ENCODE measurements around the gene OBP2B.
"Not testable (repeated sequence)": the region's sequence is repeated elsewhere in the genome, so short reads cannot be mapped to it uniquely, and the experiment has no call there.

OBP2B gene

DNA sequence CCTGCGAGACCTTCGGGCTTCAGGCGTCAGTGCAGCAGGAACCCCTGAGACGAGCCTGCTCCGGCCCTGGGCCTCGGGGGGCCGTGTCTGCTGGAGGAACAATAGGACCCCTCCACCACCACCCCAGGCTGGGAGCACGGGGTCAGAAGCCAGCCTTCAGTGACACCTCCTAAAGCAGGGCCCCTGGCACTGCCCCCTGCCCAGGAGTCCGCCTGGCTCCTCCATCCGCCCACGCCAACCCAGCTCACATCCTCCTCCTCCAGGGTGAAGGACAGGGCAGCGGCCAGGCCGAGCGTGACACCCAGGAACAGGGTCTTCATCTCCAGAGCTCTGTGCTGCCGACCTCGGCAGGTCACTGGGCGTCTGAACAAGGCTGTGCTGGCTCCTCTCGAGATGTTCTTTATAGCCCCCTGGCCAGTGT lies at the start of gene OBP2B:
Gene OBP2B (minus strand): TSS at position 371 of the 421 bp plus-strand sequence. CDS start 51 bp downstream, at position 320.
- not testable (repeated sequence) for DNase-seq (ENCODE audit: low spot score); FAIRE-seq

DNA sequence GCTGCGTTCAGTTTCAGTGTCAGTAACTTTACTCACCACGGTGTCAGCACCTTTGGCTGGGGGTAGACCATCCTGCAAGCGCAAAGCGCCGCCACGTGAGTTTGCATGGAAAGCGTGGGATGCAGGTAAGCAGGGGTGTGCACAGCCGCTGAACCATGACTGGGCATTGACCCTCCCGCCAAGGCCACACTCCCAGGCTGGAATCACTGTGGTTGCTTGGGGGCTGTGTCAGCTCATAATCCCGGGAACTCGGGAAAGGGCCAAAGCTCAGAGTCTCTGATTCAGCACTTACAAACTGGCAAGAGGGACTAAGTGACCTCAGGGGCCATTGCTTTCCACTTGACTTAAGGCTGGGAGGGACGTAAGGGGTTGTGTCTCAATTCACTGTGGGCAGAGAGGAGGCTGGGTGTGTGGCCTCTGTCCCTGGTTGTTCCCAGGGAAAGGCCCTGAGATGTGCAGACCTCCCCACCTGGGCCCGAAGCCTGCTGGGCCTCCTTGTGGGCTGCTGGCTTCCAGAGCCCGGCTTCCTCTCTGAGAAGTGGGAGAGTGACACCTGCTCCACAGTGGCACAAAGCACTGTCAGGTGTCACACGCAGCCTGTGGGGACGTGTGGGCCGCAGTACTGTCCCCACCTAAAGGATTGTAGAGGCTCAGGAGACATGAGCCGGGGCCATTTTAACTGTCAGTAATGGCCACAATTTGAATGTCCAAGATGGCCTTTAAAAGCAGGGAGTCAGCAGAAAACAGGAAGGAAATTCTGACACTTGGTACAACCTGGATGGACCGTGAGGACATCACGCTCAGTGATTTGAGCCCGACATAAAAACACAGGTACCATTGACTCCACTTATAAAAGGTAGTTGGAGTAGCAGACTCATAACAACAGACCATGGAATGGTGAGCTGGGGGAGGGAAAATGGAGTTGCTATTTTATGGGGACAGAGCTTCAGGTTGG lies 49.3 kb upstream of the OBP2B start:
- peak; percentile 78 for DNase-seq (ENCODE audit: low spot score)
- peak; percentile 91 for FAIRE-seq

- FAIRE-seq = no peak
- no peak for DNase-seq (ENCODE audit: low spot score)
These were observed 48.5 kb upstream of the OBP2B start for GRCh38 chr9:133257465-133257956.

DNA sequence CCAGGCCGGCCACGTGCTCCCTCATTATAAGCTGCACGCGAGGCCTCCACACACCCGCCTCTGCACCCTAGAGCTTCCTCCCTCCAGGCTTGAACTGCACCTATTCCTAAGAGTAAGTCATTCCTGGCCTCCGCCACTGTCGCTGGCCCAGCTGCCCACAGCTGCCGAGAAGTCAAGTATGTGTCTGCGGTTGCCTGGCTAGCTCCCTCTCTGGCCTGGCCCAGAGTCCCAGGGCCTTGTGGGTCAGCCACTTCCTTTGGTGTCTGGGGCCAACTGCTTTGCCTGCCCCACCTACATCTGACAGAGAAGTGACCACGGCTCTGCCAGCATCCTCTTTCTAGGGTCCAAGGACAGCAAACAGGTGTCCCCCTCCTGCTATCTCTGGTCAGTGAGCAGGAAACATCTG lies 47.6 kb upstream of the OBP2B start:
- DNase-seq (ENCODE audit: low spot score) (no peak), FAIRE-seq (no peak)

DNA sequence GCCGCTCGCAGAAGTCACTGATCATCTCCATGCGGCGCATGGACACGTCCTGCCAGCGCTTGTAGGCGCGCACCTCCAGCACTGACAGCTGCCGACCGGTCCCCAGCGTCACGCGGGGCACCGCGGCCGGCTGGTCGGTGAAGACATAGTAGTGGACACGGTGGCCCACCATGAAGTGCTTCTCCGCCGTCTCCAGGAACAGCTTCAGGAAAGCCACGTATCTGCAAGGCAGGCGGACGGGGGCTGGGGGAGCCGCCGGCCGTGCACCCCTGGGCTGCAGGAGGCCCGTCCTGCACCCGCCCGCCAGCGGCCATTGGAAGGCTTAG lies 47.0 kb upstream of the OBP2B start:
- DNase-seq (ENCODE audit: low spot score) (no peak), FAIRE-seq (no peak)

DNA sequence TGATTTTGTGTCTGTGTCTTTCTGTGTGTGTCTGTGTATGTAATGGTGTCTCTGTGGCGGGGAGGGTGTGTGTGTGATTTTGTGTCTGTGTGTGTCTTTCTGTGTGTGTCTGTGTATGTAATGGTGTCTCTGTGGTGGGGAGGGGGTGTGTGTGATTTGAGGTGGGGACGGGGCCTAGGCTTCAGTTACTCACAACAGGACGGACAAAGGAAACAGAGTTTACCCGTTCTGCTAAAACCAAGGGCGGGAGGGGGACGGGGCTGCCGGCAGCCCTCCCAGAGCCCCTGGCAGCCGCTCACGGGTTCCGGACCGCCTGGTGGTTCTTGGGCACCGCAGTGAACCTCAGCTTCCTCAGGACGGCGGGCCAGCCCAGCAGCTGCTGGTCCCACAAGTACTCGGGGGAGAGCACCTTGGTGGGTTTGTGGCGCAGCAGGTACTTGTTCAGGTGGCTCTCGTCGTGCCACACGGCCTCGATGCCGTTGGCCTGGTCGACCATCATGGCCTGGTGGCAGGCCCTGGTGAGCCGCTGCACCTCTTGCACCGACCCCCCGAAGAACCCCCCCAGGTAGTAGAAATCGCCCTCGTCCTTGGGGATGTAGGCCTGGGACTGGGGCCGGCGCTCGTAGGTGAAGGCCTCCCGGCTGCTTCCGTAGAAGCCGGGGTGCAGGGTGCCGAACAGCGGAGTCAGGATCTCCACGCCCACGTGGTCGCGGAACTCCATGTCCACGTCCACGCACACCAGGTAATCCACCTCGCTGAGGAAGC lies 46.5 kb upstream of the OBP2B start:
- FAIRE-seq (no peak), DNase-seq (ENCODE audit: low spot score) (no peak)

GRCh38 chr9:133254471-133254870 lies 45.4 kb upstream of the OBP2B start:
- DNase-seq (ENCODE audit: low spot score) (no peak), FAIRE-seq (no peak)

GRCh38 chr9:133253268-133253667 lies 44.2 kb upstream of the OBP2B start:
- DNase-seq (ENCODE audit: low spot score) (no peak), FAIRE-seq (no peak)

GRCh38 chr9:133252301-133253020 lies 43.4 kb upstream of the OBP2B start:
- DNase-seq (ENCODE audit: low spot score) (no peak), FAIRE-seq (no peak)

DNA sequence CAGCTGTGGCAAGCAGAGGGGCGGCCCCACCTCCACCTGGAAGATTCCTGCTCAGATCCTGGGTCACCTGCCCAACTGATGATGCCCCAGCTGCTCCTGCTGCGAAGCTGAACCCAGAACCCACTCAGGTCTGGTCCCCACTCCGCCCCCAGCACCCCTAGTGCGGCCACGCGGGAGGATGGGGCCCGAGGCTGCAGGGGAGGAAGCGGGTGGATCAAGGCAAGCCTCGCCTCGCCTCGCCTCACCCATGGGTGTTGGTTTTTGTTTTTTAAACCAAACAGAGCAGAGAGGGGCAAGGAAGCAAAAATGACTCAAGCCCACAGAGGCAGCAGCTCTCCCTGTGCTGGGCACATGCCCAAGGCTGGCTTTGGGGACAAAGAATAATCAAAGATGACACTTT lies 42.7 kb upstream of the OBP2B start:
- FAIRE-seq (no peak), DNase-seq (ENCODE audit: low spot score) (no peak)

DNA sequence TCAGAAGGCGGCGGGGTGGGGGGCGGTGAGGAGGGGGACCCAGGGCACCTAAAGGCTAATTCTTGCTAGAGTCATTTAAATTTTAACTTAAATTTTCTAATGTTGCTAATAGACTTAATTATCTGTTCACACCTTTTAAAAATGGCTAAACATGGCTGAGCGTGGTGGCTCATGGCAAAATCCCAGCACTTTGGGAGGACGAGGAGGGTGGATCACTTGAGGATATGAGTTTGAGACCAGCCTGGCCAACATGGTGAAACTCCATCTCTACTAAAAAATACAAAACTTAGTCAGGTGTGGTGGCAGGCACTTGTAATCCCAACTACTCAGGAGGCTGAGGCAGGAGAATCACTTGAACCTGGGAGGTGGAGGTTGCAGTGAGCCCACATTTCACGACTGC lies 42.2 kb upstream of the OBP2B start:
- not testable (repeated sequence) for DNase-seq (ENCODE audit: low spot score); FAIRE-seq

DNA sequence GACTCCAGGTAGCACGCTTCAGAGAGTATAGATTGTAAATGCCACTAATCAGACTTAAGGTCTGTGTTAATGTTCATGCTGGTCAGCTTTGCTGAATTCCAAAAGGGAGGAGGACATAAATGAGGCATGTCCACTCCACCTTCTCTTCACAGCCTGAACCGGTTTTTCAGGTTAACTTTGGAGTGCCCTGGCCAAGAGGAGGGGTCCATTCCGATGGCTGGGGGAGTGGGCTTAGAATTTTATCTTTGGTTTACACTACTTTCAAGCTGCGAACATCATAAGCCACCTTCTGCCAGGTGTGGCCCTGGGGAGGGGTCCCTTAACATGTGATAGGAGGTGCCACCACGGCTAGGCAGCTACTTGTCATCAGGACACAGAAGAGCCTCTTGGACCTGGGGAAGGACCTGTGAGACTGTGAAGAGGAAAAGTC lies 41.7 kb upstream of the OBP2B start:
- no peak for FAIRE-seq
- no peak for DNase-seq (ENCODE audit: low spot score)

GRCh38 chr9:133249337-133249736 lies 40.3 kb upstream of the OBP2B start:
- FAIRE-seq (no peak), DNase-seq (ENCODE audit: low spot score) (no peak)

DNA sequence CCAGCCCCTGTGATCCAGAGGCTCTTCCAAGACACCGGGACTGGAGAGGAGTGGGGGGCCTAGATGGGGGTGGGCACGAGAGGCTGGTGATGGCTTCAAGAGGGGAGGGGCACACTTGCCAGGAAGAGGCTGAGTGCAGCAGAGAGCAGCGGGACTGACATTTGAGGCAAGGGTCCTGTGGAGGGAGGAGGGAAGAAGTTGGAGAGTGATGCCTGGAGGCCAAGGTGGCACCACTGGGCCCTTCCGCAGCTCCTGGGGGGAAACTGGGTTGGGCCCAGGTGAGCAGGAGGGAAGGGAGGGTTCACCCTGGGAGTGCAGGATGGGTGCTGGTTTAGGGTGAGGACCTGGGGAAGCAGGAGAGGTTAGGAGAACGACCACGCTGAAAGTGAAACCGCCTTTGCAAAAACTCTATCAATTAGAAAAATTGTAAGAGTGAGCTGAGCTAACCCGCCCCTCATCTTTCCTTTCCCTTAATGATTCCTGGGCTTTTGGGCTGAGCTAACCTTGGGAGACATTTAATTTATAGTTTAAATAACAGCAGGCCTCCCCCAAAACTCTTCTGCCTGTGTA lies 39.8 kb upstream of the OBP2B start:
- no peak for FAIRE-seq

GRCh38 chr9:133247632-133248031 lies 38.6 kb upstream of the OBP2B start:
- FAIRE-seq (no peak), DNase-seq (ENCODE audit: low spot score) (no peak)

More for the DNA sequence above, 39.8 kb upstream of the OBP2B start:
- DNase-seq (ENCODE audit: low spot score) = no peak

- FAIRE-seq (no peak), DNase-seq (ENCODE audit: low spot score) (no peak)
These were observed 37.9 kb upstream of the OBP2B start for GRCh38 chr9:133246991-133247390.

- no peak for DNase-seq (ENCODE audit: low spot score)
- no peak for FAIRE-seq
These were observed 37.5 kb upstream of the OBP2B start for GRCh38 chr9:133246562-133246961.

- no peak for FAIRE-seq
- no peak for DNase-seq (ENCODE audit: low spot score)
These were observed 33.9 kb upstream of the OBP2B start for GRCh38 chr9:133242991-133243390.

GRCh38 chr9:133242241-133242640 lies 33.2 kb upstream of the OBP2B start:
- FAIRE-seq = no peak
- DNase-seq (ENCODE audit: low spot score) = no peak

DNA sequence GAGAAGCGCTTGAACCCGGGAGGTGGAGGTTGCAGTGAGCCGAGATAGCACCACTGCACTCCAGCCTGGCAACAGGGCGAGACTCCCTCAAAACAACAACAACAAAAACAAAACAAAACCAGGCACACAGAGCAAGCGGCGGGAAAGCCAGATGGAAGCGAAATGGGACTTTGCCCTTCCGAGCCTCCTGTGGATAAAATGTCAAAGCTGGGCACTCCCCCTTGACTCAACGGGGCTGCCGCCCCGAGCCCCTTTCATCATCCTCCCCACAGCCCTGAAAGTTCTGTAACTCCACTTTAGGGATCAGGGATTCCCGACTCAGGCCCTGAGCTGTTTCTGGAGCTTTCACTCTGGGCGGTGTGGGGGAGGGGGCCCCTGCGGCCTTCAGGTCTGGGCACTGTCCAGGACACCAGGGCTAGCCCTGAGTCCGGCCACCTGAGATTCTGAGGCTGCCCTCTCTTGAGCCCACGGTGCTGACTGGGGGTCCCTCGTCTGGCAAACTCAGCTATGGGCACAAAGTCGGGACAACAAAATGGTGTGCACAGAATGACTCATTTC lies 30.6 kb upstream of the OBP2B start:
- DNase-seq (ENCODE audit: low spot score) = no peak
- FAIRE-seq = no peak

All from RCC 7860 (cell line).